Karpas-422 (cell line): ENCODE results near the gene TAS1R2. TPM values are rescaled to one million over a fixed set of nuclear protein-coding genes. Genes with fewer than 3 reads are reported as not detected.

Experiments used
- DNase-seq: peaks from one replicate; pipeline ENCODE4 v3.0.0-alpha.2; 2015
- H2AFZ ChIP-seq: fragments of 200-600 bp; sonication (generic); 2 replicates; pipeline ENCODE4 v1.6.1; 2014; ENCODE audit warnings: antibody characterized with exemption, low read length, mixed read lengths
- H3K27ac ChIP-seq: fragments of 200-600 bp; sonication (generic); 2 replicates; pipeline ENCODE4 v1.5.1; 2014; ENCODE audit warnings: mild to moderate bottlenecking, low read length, moderate library complexity
- H3K27me3 ChIP-seq: fragments of 200-600 bp; sonication (generic); 2 replicates; pipeline ENCODE4 v1.6.1; 2014; ENCODE audit warnings: low read length, mixed read lengths
- H3K36me3 ChIP-seq: fragments of 200-600 bp; sonication (generic); 2 replicates; pipeline ENCODE4 v1.6.1; 2014; ENCODE audit warnings: low read length, mixed read lengths; ENCODE audit not compliant: insufficient read depth
- H3K4me1 ChIP-seq: fragments of 200-600 bp; sonication (generic); 2 replicates; pipeline ENCODE4 v1.6.1; 2014; ENCODE audit warnings: mild to moderate bottlenecking, low read length, mixed read lengths
- H3K4me2 ChIP-seq: fragments of 200-600 bp; sonication (generic); 2 replicates; pipeline ENCODE4 v1.6.1; 2014; ENCODE audit warnings: low read length, low read depth, mild to moderate bottlenecking; ENCODE audit not compliant: poor library complexity, severe bottlenecking
- H3K4me3 ChIP-seq: fragments of 200-600 bp; sonication (generic); 2 replicates; pipeline ENCODE4 v1.5.1; 2014; ENCODE audit warnings: mild to moderate bottlenecking, antibody characterized with exemption, low read length, mixed read lengths
- H3K79me2 ChIP-seq: fragments of 200-600 bp; sonication (generic); 2 replicates; pipeline ENCODE4 v1.6.1; 2014; ENCODE audit warnings: mild to moderate bottlenecking, low read length, mixed read lengths
- H3K9ac ChIP-seq: fragments of 200-600 bp; sonication (generic); 2 replicates; pipeline ENCODE4 v1.6.0; 2014; ENCODE audit warnings: low read length
- H3K9me2 ChIP-seq: fragments of 200-600 bp; sonication (generic), shearing (Covaris generic); replicated peaks from 2 replicates; pipeline ENCODE4 v1.6.0; 2014; ENCODE audit warnings: mild to moderate bottlenecking, low read length, moderate library complexity; ENCODE audit not compliant: insufficient read depth
- H3K9me3 ChIP-seq: fragments of 300-700, 200-600 bp; sonication (generic); 2 replicates; pipeline ENCODE4 v1.6.1; 2014; ENCODE audit warnings: low read length, mixed read lengths
- H4K20me1 ChIP-seq: fragments of 200-600 bp; sonication (generic); 2 replicates; pipeline ENCODE4 v1.6.1; 2014; ENCODE audit warnings: mild to moderate bottlenecking, antibody characterized with exemption, low read length, low read depth; ENCODE audit not compliant: insufficient read depth
- total RNA-seq: library from RNA; depleted of rRNA; stranded (reverse); fragments of >200 nt; shearing (Covaris generic); gene quantifications from 2 replicates; pipeline ENCODE4 v1.2.3, GENCODE V29; 2014; ENCODE audit warnings: low replicate concordance

TAS1R2 gene
- total RNA-seq, 1 experiment from 2014 or later, result not detected

DNA sequence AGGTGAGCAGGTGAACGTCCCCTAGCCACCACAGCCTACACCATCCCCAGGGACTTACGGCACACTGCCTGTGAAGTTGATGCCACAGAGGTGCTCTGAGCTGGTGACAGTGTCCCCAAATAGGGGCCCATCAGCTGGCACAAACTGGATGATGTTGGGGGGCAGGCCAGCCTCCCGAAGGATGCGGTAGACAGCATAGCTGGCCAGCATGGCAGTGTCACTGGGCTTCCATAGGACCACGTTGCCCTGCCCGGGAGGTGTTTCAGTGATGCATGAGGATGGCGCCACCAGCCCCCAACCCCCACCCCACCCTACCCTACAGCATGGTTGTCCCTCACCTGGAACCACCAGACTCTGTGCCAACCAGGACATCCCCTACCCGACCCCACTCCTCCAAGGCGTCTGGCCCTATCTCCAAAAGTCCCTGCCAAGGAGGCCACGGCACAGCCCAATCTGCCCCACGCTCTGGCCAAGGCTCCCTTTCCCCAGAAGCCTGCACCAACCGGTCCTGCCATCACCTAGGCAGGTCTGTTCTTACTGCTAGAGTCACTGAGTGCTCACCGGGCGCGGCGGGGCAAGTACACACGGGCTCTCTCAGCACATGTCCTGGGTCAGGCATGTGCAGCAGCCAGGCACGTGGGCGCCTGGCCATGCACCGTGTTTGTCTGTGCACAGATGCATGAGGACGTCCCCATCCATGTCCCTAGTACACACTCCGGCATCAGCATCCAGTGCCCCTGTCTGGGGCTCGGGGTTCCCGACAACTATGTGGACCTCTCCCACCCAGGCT, 22.4 kb upstream of the TAS1R2 start:
- no peak for DNase-seq
- H3K36me3 ChIP-seq, result no peaks in the 10 kb centered on the region
- no peaks in the 10 kb centered on the region for H3K79me2 ChIP-seq
- no peak overlapping the region for H3K4me3 ChIP-seq
- no peak overlapping the region for H3K4me2 ChIP-seq
- H3K9me3 ChIP-seq, result no peaks in the 10 kb centered on the region
- no peak overlapping the region for H3K27ac ChIP-seq
- H3K9me2 ChIP-seq, result no peaks in the 10 kb centered on the region
- no peaks in the 10 kb centered on the region for H3K4me1 ChIP-seq
- no peak overlapping the region for H3K9ac ChIP-seq
- H3K27me3 ChIP-seq, result no peaks in the 10 kb centered on the region
- no peaks in the 10 kb centered on the region for H4K20me1 ChIP-seq
- no peak overlapping the region for H2AFZ ChIP-seq

DNA sequence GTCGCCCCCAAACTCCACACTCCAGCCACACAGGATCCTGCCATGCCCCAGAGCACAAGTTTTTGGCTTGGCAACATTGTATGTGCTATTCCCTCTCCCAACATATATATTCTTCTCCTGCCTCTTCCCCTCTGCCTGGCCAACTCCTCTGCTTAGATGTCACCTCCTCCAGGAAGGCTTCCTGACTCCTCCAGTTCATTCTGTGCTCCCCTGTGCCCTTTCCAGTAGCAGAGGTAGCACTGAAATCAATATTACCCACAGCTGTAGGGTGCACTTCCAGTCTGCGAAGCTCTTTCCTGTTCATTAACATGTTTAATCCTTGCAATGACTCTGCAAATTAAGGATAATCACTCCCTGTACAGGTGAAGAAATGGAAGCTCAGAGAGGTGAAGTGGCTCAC, 21.7 kb upstream of the TAS1R2 start:
- Histone ChIP-seq H2AFZ (no peak overlapping the region), H3K36me3 (no peaks in the 10 kb centered on the region), H3K27me3 (no peaks in the 10 kb centered on the region), H3K9ac (no peak overlapping the region), H3K9me3 (no peaks in the 10 kb centered on the region), H3K27ac (no peak overlapping the region), H3K4me1 (no peaks in the 10 kb centered on the region), H4K20me1 (no peaks in the 10 kb centered on the region), H3K4me2 (no peak overlapping the region), H3K4me3 (no peak overlapping the region), H3K9me2 (no peaks in the 10 kb centered on the region), H3K79me2 (no peaks in the 10 kb centered on the region)
- DNase-seq, result no peak

DNA sequence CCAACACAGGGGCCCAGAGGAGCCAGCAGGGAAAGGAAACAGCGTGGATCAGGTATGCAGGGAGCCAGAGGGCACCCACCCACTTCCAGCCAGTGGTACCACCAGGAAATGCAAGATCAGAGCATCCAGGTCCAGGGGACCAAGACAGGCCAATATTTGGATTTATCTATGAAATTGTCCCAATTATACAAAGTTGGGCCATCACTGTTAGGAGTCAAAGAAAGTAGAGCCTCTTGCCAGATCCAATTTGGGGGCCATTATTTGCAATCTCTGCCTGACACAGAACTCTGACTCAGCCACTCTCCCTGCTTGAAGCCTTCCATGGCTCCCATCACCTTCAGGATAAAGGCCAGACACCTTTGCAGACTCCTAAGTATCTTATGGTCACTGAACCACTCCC, 21.1 kb upstream of the TAS1R2 start:
- H3K36me3 ChIP-seq, result no peaks in the 10 kb centered on the region
- H2AFZ ChIP-seq, result no peak overlapping the region
- no peaks in the 10 kb centered on the region for H4K20me1 ChIP-seq
- H3K9me3 ChIP-seq, result no peaks in the 10 kb centered on the region
- DNase-seq, result no peak
- H3K79me2 ChIP-seq, result no peaks in the 10 kb centered on the region
- no peak overlapping the region for H3K9ac ChIP-seq
- no peak overlapping the region for H3K27ac ChIP-seq
- no peak overlapping the region for H3K4me3 ChIP-seq
- no peaks in the 10 kb centered on the region for H3K9me2 ChIP-seq
- no peak overlapping the region for H3K4me2 ChIP-seq
- H3K27me3 ChIP-seq, result no peaks in the 10 kb centered on the region
- H3K4me1 ChIP-seq, result no peaks in the 10 kb centered on the region

DNA sequence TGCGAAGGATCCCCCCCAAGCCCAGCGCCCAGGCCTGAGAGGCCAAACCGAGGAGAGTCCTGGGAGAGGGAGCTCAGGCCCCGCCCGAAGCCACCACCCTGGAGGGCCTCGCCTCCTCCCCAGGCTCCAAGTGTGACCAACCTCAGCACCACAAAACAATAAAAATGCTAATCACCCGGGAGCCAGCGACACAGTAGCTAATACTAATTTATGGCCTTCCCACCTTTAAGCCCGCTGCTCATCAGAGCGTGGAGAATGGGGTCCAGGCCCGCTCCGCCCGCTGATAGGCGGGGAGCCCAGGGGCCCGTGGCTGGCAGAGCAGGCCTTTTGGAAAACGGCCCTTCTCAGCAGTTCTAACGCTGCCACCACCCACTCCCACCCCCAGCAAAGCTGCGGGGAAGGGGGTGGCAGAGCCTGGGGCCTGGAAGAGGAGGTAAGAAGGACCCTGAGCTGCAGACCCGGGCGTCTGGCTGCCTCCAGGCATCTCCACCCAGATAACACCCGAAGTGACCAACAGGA, 20.4 kb upstream of the TAS1R2 start:
- no peak overlapping the region for H3K4me2 ChIP-seq
- no peaks in the 10 kb centered on the region for H3K79me2 ChIP-seq
- H2AFZ ChIP-seq, result no peak overlapping the region
- H3K27me3 ChIP-seq, result no peaks in the 10 kb centered on the region
- no peaks in the 10 kb centered on the region for H3K36me3 ChIP-seq
- H3K9ac ChIP-seq, result no peak overlapping the region
- no peaks in the 10 kb centered on the region for H3K9me2 ChIP-seq
- no peak overlapping the region for H3K4me3 ChIP-seq
- no peak for DNase-seq
- H3K27ac ChIP-seq, result no peak overlapping the region
- no peaks in the 10 kb centered on the region for H3K9me3 ChIP-seq
- no peaks in the 10 kb centered on the region for H3K4me1 ChIP-seq
- H4K20me1 ChIP-seq, result no peaks in the 10 kb centered on the region

DNA sequence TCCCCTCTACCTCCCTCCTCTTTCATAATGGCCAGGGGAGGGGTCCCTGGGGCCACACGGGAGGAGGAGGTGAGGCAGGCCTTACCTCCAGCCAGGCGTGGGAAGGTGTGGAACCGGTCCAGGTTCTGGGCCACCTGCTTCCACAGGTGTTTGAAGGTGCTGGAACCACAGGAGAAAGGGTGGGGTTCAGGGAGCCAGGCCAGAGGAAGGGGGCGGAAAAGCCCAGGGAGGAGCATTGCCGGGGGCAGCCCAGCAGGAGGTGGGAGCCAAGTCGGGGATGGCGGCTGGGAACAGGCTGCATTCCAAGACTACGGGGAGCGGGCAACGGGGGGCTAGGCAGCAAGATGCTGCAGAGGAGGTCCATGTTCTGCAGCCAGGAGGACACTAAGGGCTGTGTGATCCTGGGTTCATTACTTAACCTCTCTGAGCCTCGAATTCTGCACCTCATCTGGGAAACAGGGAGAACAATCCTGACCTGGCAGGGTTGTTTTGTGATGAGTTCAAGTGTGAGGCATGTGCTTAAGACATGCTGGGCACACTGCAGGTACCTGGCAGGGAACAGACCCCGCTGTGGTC, 19.8 kb upstream of the TAS1R2 start:
- DNase-seq, result no peak
- no peak overlapping the region for H2AFZ ChIP-seq
- H3K79me2 ChIP-seq, result no peaks in the 10 kb centered on the region
- H3K4me3 ChIP-seq, result no peak overlapping the region
- no peak overlapping the region for H3K9ac ChIP-seq
- H3K4me1 ChIP-seq, result no peaks in the 10 kb centered on the region
- H3K9me2 ChIP-seq, result no peaks in the 10 kb centered on the region
- H3K27me3 ChIP-seq, result no peaks in the 10 kb centered on the region
- no peak overlapping the region for H3K4me2 ChIP-seq
- no peaks in the 10 kb centered on the region for H3K9me3 ChIP-seq
- H3K36me3 ChIP-seq, result no peaks in the 10 kb centered on the region
- H3K27ac ChIP-seq, result no peak overlapping the region
- no peaks in the 10 kb centered on the region for H4K20me1 ChIP-seq

DNA sequence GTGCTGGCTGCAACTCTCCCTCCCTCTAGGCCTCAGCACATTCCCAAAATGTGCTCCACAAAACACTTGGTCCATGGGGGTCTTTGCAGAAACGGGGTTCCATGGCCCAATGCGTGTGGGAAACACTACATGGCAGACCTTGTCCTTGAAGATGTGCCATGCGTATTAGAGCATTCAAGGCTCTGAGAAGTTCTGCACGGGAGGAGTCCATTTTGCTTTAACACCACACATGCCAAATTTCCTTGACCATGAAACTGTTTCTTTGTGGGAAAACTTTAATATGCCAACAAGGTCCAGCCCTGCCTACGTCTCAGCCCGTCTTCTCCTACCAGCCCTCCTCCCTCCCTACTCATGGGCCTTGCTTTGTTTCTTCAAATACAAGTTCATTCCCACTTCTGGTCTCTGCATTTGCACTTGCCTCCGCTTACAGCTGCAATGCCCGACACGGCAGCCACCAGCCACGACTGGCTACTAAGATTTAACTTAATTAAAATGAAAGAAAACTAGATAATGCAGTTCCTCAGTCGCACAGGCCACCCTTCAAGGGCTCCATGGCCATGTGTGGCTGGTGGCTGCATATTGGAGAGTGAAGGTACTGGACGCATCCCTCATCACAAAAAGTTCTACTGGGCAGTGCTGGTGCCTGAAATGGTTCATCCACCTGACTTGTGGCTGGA, 19.2 kb upstream of the TAS1R2 start:
- Histone ChIP-seq H3K9me3 (no peaks in the 10 kb centered on the region), H3K4me2 (no peak overlapping the region), H3K27me3 (no peaks in the 10 kb centered on the region), H2AFZ (no peak overlapping the region), H3K36me3 (no peaks in the 10 kb centered on the region), H4K20me1 (no peaks in the 10 kb centered on the region), H3K9me2 (no peaks in the 10 kb centered on the region), H3K79me2 (no peaks in the 10 kb centered on the region), H3K9ac (no peak overlapping the region), H3K4me1 (no peaks in the 10 kb centered on the region), H3K27ac (no peak overlapping the region), H3K4me3 (no peak overlapping the region)
- no peak for DNase-seq

DNA sequence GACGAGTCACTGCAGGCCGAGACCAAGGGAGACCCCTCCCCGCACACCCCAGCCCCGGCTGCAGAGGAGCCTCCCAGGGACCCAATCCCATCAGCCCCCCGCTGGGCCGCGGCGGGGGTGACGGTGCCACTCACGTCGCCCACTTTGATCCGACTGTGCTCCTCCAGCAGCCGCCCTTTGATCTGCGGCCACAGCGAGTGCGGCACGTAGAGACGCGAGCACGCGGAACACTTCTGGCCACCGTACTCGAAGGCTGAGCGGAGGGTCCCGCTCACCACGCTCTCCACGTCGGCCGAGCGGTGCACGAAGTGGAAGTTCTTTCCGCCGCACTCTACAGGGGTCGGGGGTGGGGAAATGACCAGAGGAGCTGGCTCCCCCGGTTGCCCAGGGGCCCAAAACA, 17.8 kb upstream of the TAS1R2 start:
- H3K4me2 ChIP-seq, result no peak overlapping the region
- H3K27ac ChIP-seq, result no peak overlapping the region
- no peaks in the 10 kb centered on the region for H4K20me1 ChIP-seq
- no peaks in the 10 kb centered on the region for H3K9me3 ChIP-seq
- H3K4me3 ChIP-seq, result no peak overlapping the region
- no peaks in the 10 kb centered on the region for H3K36me3 ChIP-seq
- H3K27me3 ChIP-seq, result no peaks in the 10 kb centered on the region
- no peak overlapping the region for H2AFZ ChIP-seq
- H3K4me1 ChIP-seq, result no peaks in the 10 kb centered on the region
- H3K79me2 ChIP-seq, result no peaks in the 10 kb centered on the region
- no peak overlapping the region for H3K9ac ChIP-seq
- no peaks in the 10 kb centered on the region for H3K9me2 ChIP-seq
- no peak for DNase-seq

DNA sequence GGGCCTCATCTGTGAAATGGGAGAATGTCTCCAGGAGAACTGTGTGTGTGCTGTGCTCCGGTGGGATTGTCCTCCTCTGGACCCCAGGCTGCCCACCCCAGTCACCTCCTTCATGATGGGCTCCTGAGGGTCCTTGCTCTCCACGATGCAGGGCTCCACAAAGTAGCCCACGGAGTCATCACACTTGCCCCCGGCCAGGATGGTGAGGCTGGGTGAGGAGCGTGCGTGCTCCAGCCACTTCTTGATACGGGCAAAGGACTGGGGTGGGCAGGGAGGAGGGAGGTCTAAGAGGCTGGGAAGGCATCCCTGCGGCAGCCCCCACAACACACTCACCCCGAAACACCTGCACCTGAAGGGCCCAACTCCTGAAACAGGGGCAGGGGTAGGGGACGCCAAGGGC, 16.8 kb upstream of the TAS1R2 start:
- H2AFZ ChIP-seq, result no peak overlapping the region
- no peak overlapping the region for H3K4me3 ChIP-seq
- H3K79me2 ChIP-seq, result no peaks in the 10 kb centered on the region
- no peak overlapping the region for H3K4me2 ChIP-seq
- no peaks in the 10 kb centered on the region for H3K36me3 ChIP-seq
- no peaks in the 10 kb centered on the region for H3K27me3 ChIP-seq
- no peak overlapping the region for H3K27ac ChIP-seq
- no peaks in the 10 kb centered on the region for H3K9me3 ChIP-seq
- no peak for DNase-seq
- no peak overlapping the region for H3K9ac ChIP-seq
- H4K20me1 ChIP-seq, result no peaks in the 10 kb centered on the region
- H3K4me1 ChIP-seq, result no peaks in the 10 kb centered on the region
- H3K9me2 ChIP-seq, result no peaks in the 10 kb centered on the region
